Keratinocyte (primary cell): Measurements from ENCODE around the gene MAP3K5. TPM values are rescaled to one million over a fixed set of nuclear protein-coding genes. Genes with fewer than 3 reads are reported as not detected.
"Not testable (repeated sequence)": the region's sequence is repeated elsewhere in the genome, so short reads cannot be mapped to it uniquely, and the experiment has no call there.

Experiments
- DNase-seq: peaks from one replicate; pipeline ENCODE4 v3.0.0-alpha.2; 2011; ENCODE audit warnings: low read depth, missing footprints, low spot score
- FAIRE-seq: peaks from 2 replicates; lab custom pipeline; 2011; peaks lifted over from hg19 to GRCh38; lab: Jason Lieb, UNC
- H2AFZ ChIP-seq: 2 replicates; pipeline ENCODE4 v1.6.0; 2012; ENCODE audit warnings: low read length, control low read depth, inconsistent platforms; ENCODE audit not compliant: control insufficient read depth
- H3K27ac ChIP-seq: 2 replicates; pipeline ENCODE4 v1.5.1; 2011; ENCODE audit warnings: low read length; ENCODE audit not compliant: control insufficient read depth, insufficient read depth
- H3K27me3 ChIP-seq: 3 replicates; pipeline ENCODE4 v1.6.0; 2011; ENCODE audit warnings: low read length; ENCODE audit not compliant: control insufficient read depth, insufficient read depth; ENCODE audit errors: extremely low read depth
- H3K36me3 ChIP-seq, 2 experiments: 2 replicates in 1 of 2; 3 replicates in 1 of 2; pipeline ENCODE4 v1.5.1; 2011; ENCODE audit warnings: low read length in 2 of 2, mild to moderate bottlenecking in 1 of 2; ENCODE audit not compliant: control insufficient read depth in 2 of 2, insufficient read depth in 2 of 2; ENCODE audit errors: extremely low read depth in 1 of 2
- H3K4me1 ChIP-seq: 3 replicates; pipeline ENCODE4 v1.5.1; 2011; ENCODE audit warnings: low read length; ENCODE audit not compliant: control insufficient read depth, insufficient read depth; ENCODE audit errors: extremely low read depth
- H3K4me2 ChIP-seq: 3 replicates; pipeline ENCODE4 v1.6.0; 2011; ENCODE audit warnings: low read depth, low read length; ENCODE audit not compliant: control insufficient read depth, insufficient read depth; ENCODE audit errors: extremely low read depth
- H3K4me3 ChIP-seq, 3 experiments: fragments of 200-600 bp in 1 of 3; sonication (generic) in 1 of 3; 2 replicates in 2 of 3; 3 replicates in 1 of 3; pipeline ENCODE4 v1.5.1; 2011 to 2016; ENCODE audit warnings: low read length in 3 of 3, mild to moderate bottlenecking in 3 of 3, control low read depth in 2 of 3, inconsistent platforms in 1 of 3, low read depth in 1 of 3, mixed read lengths in 1 of 3, mixed run types in 1 of 3, moderate library complexity in 1 of 3; ENCODE audit not compliant: control insufficient read depth in 2 of 3, insufficient read depth in 2 of 3; ENCODE audit errors: extremely low read depth in 1 of 3
- H3K79me2 ChIP-seq: 2 replicates; pipeline ENCODE4 v1.6.0; 2012; ENCODE audit warnings: low read length; ENCODE audit not compliant: control insufficient read depth, insufficient read depth
- H3K9ac ChIP-seq: 3 replicates; pipeline ENCODE4 v1.6.0; 2011; ENCODE audit warnings: low read length; ENCODE audit not compliant: control insufficient read depth, insufficient read depth; ENCODE audit errors: extremely low read depth
- H3K9me1 ChIP-seq: 3 replicates; pipeline ENCODE4 v1.6.0; 2011; ENCODE audit warnings: low read length; ENCODE audit not compliant: control insufficient read depth, insufficient read depth; ENCODE audit errors: extremely low read depth
- H3K9me3 ChIP-seq: 2 replicates; pipeline ENCODE4 v1.5.1; 2012; ENCODE audit warnings: low read depth, low read length; ENCODE audit not compliant: control insufficient read depth
- H4K20me1 ChIP-seq: 3 replicates; pipeline ENCODE4 v1.6.0; 2011; ENCODE audit warnings: low read length; ENCODE audit not compliant: control insufficient read depth, insufficient read depth; ENCODE audit errors: extremely low read depth
- CTCF ChIP-seq, 3 experiments: IDR thresholded peaks in 1 of 3; conservative IDR thresholded peaks in 1 of 3; optimal IDR thresholded peaks in 1 of 3; 2 replicates in 2 of 3; 3 replicates in 1 of 3; pipeline versions ENCODE3 to v1.5.1; 2011; ENCODE audit warnings: low read length in 3 of 3, mild to moderate bottlenecking in 3 of 3, moderate library complexity in 2 of 3, control low read depth in 1 of 3, inconsistent platforms in 1 of 3; ENCODE audit not compliant: insufficient read depth in 2 of 3; ENCODE audit errors: extremely low read depth in 1 of 3
- EZH2 ChIP-seq: IDR thresholded peaks from one replicate; pipeline ENCODE4 v1.6.1; 2012; ENCODE audit warnings: inconsistent platforms, mild to moderate bottlenecking, low read length, moderate library complexity
- dilution Hi-C: fragments of 300-500 bp; cut with MboI; formaldehyde crosslinking; loops from one replicate; pipeline ENCODE4 v1.7.0; 2020; ENCODE audit warnings: low sequenced_read_pairs; ENCODE audit not compliant: extremely low pct_ligation_motif_present
- polyA plus RNA-seq, 5 experiments: library from polyadenylated mRNA; depleted of rRNA in 3 of 5; stranded (reverse) in 3 of 5; stranded (forward) in 1 of 5; unstranded in 1 of 5; fragments of >200 nt; gene quantifications; 1 replicate in 1 of 5; 2 replicates in 3 of 5; 3 replicates in 1 of 5; pipeline versions ENCODE4 v1.2.1 to v1.2.3, GENCODE V29; 2011 to 2012; ENCODE audit warnings: missing spikeins in 2 of 5, low read depth in 1 of 5, low replicate concordance in 1 of 5

Gene MAP3K5
- polyA plus RNA-seq, 1 donor (not counting 4 experiments of a cell fraction or from before 2014, with no cell fraction given): 3.4 TPM

- H4K20me1 ChIP-seq: no peaks in the 10 kb centered on the region
- no peaks in the 10 kb centered on the region for H3K79me2 ChIP-seq
- TF ChIP-seq EZH2: no peak
- TF ChIP-seq CTCF (optimal IDR thresholded peaks at IDR 0.05 in 1 of 3, IDR thresholded peaks at IDR 0.05 in 1 of 3, conservative IDR thresholded peaks at IDR 0.05 in 1 of 3; ENCODE audit: extremely low read depth in 1 of 3, insufficient read depth in 2 of 3, low read length in 3 of 3): no peak
- no peak overlapping the region for H3K9ac ChIP-seq
- no peaks in the 10 kb centered on the region for H3K27me3 ChIP-seq
- H2AFZ ChIP-seq: no peak overlapping the region
- H3K4me1 ChIP-seq: peaks cover 24% of the 10 kb centered on the region
- dilution Hi-C loops: no loop called here
- H3K4me2 ChIP-seq: no peak overlapping the region
- no peak overlapping the region for H3K27ac ChIP-seq
- no peak overlapping the region for H3K4me3 ChIP-seq
- H3K9me3 ChIP-seq: no peaks in the 10 kb centered on the region
- peaks cover 0 to 3% of the 10 kb centered on the region in 2 experiments for H3K36me3 ChIP-seq
- no peaks in the 10 kb centered on the region for H3K9me1 ChIP-seq
- DNase-seq (no peak), FAIRE-seq (no peak)
These were observed 96.9 kb downstream of the MAP3K5 start for GRCh38 chr6:136695412-136695811.

- Histone ChIP-seq H3K4me3 (no peak overlapping the region), H4K20me1 (no peaks in the 10 kb centered on the region), H3K9me3 (no peaks in the 10 kb centered on the region), H3K9me1 (no peaks in the 10 kb centered on the region), H3K4me1 (peaks cover 13% of the 10 kb centered on the region), H3K27me3 (no peaks in the 10 kb centered on the region), H3K4me2 (no peak overlapping the region), H2AFZ (no peak overlapping the region), H3K79me2 (no peaks in the 10 kb centered on the region), H3K27ac (no peak overlapping the region), H3K9ac (no peak overlapping the region), H3K36me3 (peaks cover 0 to 3% of the 10 kb centered on the region in 2 experiments)
- dilution Hi-C loops: no loop called here
- FAIRE-seq: no peak
- TF ChIP-seq CTCF (optimal IDR thresholded peaks at IDR 0.05 in 1 of 3, IDR thresholded peaks at IDR 0.05 in 1 of 3, conservative IDR thresholded peaks at IDR 0.05 in 1 of 3; ENCODE audit: extremely low read depth in 1 of 3, insufficient read depth in 2 of 3, low read length in 3 of 3): no peak
- no peak for TF ChIP-seq EZH2
- no peak for DNase-seq
These were observed 99.2 kb downstream of the MAP3K5 start for GRCh38 chr6:136693090-136693489.

- H3K4me1 ChIP-seq, dilution Hi-C loops, DNase-seq, H3K4me3 ChIP-seq, H3K27me3 ChIP-seq, H3K27ac ChIP-seq, H3K9me3 ChIP-seq, H3K9ac ChIP-seq, H3K79me2 ChIP-seq, H4K20me1 ChIP-seq, H2AFZ ChIP-seq, H3K9me1 ChIP-seq, H3K36me3 ChIP-seq, FAIRE-seq, H3K4me2 ChIP-seq: not testable (repeated sequence)
These were observed 104.4 kb downstream of the MAP3K5 start for GRCh38 chr6:136687894-136688293.
